22Rv1 (cell line): ENCODE measurements around the gene B3GNT2.

Experiments used
- H3K27ac ChIP-seq: fragments of 450-650 bp; 2 replicates; pipeline ENCODE4 v1.5.1; 2017
- CTCF ChIP-seq: fragments of 450-650 bp; IDR thresholded peaks from 2 replicates; pipeline ENCODE4 v1.5.1; 2017; ENCODE audit warnings: mild to moderate bottlenecking
- ZFX ChIP-seq: fragments of 450-650 bp; IDR thresholded peaks from 2 replicates; pipeline ENCODE4 v1.6.1; 2017; ENCODE audit warnings: antibody characterized with exemption, borderline replicate concordance

The B3GNT2 gene

GRCh38 chr2:62250239-62250638 is 54.3 kb downstream of the B3GNT2 start:
- no peak overlapping the region for H3K27ac ChIP-seq
- TF ChIP-seq ZFX: no peak
- no peak for TF ChIP-seq CTCF

GRCh38 chr2:62254424-62255266 is 58.7 kb downstream of the B3GNT2 start:
- no peak for TF ChIP-seq CTCF
- no peak overlapping the region for H3K27ac ChIP-seq

- TF ChIP-seq ZFX: no peak
- no peak for TF ChIP-seq CTCF
Measured at GRCh38 chr2:62257466-62257865, 61.6 kb downstream of the B3GNT2 start.

GRCh38 chr2:62263076-62263715 is 67.3 kb downstream of the B3GNT2 start:
- H3K27ac ChIP-seq: no peak overlapping the region
- TF ChIP-seq ZFX (no peak), CTCF (no peak)

More at GRCh38 chr2:62257466-62257865, 61.6 kb downstream of the B3GNT2 start:
- H3K27ac ChIP-seq: no peak overlapping the region

DNA sequence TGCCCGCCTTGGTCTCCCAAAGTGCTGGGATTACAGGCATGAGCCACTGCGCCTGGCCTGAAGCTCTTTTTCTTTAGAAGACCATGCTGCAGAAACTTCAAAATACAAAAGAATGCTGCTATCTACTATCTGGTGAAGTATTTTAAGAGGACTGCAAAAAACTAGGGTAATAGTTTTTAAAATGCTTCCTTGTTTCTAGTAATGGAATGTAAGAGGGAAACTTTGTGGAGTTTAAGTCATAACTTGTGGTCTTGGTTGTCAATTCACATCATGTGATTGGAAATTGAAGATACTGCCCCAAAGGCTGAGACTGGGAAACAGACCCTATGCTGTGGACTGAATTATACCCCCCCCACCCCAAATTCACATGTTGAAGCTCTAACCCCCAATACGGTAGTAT is 68.3 kb downstream of the B3GNT2 start:
- H3K27ac ChIP-seq: no peak overlapping the region
- no peak for TF ChIP-seq ZFX
- no peak for TF ChIP-seq CTCF

- H3K27ac ChIP-seq: no peak overlapping the region
- TF ChIP-seq CTCF (no peak), ZFX (no peak)
Measured at GRCh38 chr2:62265106-62265505, 69.2 kb downstream of the B3GNT2 start.

DNA sequence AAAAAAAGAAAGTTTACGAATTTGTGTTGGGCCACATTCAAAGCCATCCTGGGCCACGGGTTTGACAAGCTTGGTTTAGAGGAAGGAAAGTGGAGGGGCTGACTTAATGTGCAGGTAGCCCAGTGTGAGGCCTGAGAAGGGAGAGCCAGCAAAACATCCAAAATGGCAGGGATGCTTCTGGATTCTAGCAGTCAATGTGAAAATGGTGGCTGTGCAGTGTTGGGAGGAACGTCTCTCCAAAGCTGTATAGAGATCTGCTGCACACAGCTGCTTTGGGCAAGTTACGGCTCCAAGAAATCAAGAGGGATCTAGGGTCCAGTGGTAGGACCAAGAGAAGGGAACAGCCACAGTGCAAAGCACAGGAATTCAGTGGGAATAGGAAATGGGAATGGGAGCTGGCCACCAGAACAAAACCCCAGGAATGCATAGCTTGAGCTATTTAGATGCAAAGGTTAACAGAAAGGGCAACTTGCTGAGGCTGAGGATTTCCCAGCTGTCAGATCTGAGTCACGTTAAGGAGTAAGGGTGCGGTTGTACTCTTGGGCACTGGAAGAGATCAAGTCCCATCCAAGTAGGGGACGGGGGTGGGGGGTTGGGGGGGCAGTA is 70.6 kb downstream of the B3GNT2 start:
- no peak overlapping the region for H3K27ac ChIP-seq

More for the DNA sequence above, 70.6 kb downstream of the B3GNT2 start:
- TF ChIP-seq CTCF (no peak), ZFX (no peak)
